ENCODE results near the gene MSX1. TPM values are rescaled to one million over a fixed set of nuclear protein-coding genes. Genes with fewer than 3 reads are reported as not detected.

MSX1 gene
- total RNA-seq, 3 donors from 2014 or later (not counting 1 experiment from before 2014, with no cell fraction given): not detected

- no peak overlapping the region for H3K27ac Mint-ChIP-seq
- intact Hi-C loops (cut with micrococcal nuclease): no loop called here
- no peaks in the 10 kb centered on the region for H3K36me3 Mint-ChIP-seq
- 100% methylated on average over 2 of the region's 4 CpGs for WGBS (ENCODE audit: insufficient coverage)
- H3K9me3 Mint-ChIP-seq: no peaks in the 10 kb centered on the region
- Histone ChIP-seq H3K4me1 (ENCODE audit: control insufficient read depth, insufficient read depth, low read length) (no peaks in the 10 kb centered on the region), H3K9me3 (ENCODE audit: control insufficient read depth, insufficient read depth, low read length) (no peaks in the 10 kb centered on the region), H3K36me3 (ENCODE audit: control insufficient read depth, insufficient read depth, low read length) (no peaks in the 10 kb centered on the region), H3K4me3 (ENCODE audit: low read length) (no peak overlapping the region), H3K27me3 (ENCODE audit: control insufficient read depth, insufficient read depth, low read length) (no peaks in the 10 kb centered on the region), H3K27ac (ENCODE audit: low read length) (no peak overlapping the region)
- no peak for ATAC-seq
- DNase-seq: no peak
- H3K4me1 Mint-ChIP-seq: peaks cover 0 to 6% of the 10 kb centered on the region in 2 donors
- peaks cover 15 to 18% of the 10 kb centered on the region in 2 donors for H3K27me3 Mint-ChIP-seq (ENCODE audit: low read depth in 2 of 2)
- H3K4me3 Mint-ChIP-seq: no peak overlapping the region
- TF ChIP-seq, protein P1, sequence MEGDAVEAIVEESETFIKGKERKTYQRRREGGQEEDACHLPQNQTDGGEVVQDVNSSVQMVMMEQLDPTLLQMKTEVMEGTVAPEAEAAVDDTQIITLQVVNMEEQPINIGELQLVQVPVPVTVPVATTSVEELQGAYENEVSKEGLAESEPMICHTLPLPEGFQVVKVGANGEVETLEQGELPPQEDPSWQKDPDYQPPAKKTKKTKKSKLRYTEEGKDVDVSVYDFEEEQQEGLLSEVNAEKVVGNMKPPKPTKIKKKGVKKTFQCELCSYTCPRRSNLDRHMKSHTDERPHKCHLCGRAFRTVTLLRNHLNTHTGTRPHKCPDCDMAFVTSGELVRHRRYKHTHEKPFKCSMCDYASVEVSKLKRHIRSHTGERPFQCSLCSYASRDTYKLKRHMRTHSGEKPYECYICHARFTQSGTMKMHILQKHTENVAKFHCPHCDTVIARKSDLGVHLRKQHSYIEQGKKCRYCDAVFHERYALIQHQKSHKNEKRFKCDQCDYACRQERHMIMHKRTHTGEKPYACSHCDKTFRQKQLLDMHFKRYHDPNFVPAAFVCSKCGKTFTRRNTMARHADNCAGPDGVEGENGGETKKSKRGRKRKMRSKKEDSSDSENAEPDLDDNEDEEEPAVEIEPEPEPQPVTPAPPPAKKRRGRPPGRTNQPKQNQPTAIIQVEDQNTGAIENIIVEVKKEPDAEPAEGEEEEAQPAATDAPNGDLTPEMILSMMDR (IDR thresholded peaks at IDR 0.05): no peak
These were observed 34.3 kb downstream of the MSX1 start for GRCh38 chr4:4893721-4894120.

- no peak for DNase-seq
- no peak overlapping the region for H3K4me3 ChIP-seq (ENCODE audit: low read length)
- Mint-ChIP-seq H3K4me3 (no peak overlapping the region), H3K4me1 (peaks cover 0 to 6% of the 10 kb centered on the region in 2 donors), H3K27me3 (ENCODE audit: low read depth in 2 of 2) (peaks cover 6 to 11% of the 10 kb centered on the region in 2 donors), H3K9me3 (no peaks in the 10 kb centered on the region), H3K36me3 (no peaks in the 10 kb centered on the region), H3K27ac (no peak overlapping the region)
- TF ChIP-seq, protein P1 (IDR thresholded peaks at IDR 0.05): no peak
- 87% methylated on average over 5 of the region's 5 CpGs for WGBS (ENCODE audit: insufficient coverage)
- intact Hi-C loops (cut with micrococcal nuclease): no loop called here
- H3K36me3 ChIP-seq (ENCODE audit: control insufficient read depth, insufficient read depth, low read length): no peaks in the 10 kb centered on the region
- no peaks in the 10 kb centered on the region for H3K9me3 ChIP-seq (ENCODE audit: control insufficient read depth, insufficient read depth, low read length)
- ATAC-seq: no peak
- H3K27ac ChIP-seq (ENCODE audit: low read length): no peak overlapping the region
- H3K27me3 ChIP-seq (ENCODE audit: control insufficient read depth, insufficient read depth, low read length): no peaks in the 10 kb centered on the region
- no peaks in the 10 kb centered on the region for H3K4me1 ChIP-seq (ENCODE audit: control insufficient read depth, insufficient read depth, low read length)
These were observed 39.9 kb downstream of the MSX1 start for GRCh38 chr4:4899202-4899925.

GRCh38 chr4:4901877-4902276, 42.4 kb downstream of the MSX1 start:
- no peaks in the 10 kb centered on the region for H3K9me3 ChIP-seq (ENCODE audit: control insufficient read depth, insufficient read depth, low read length)
- no peak for DNase-seq
- H3K9me3 Mint-ChIP-seq: no peaks in the 10 kb centered on the region
- H3K36me3 ChIP-seq (ENCODE audit: control insufficient read depth, insufficient read depth, low read length): no peaks in the 10 kb centered on the region
- no peaks in the 10 kb centered on the region for H3K4me1 ChIP-seq (ENCODE audit: control insufficient read depth, insufficient read depth, low read length)
- TF ChIP-seq, protein P1 (IDR thresholded peaks at IDR 0.05): no peak
- WGBS (ENCODE audit: insufficient coverage): 50% methylated on average over 1 of the region's 2 CpGs
- no peak overlapping the region for H3K4me3 ChIP-seq (ENCODE audit: low read length)
- no peak overlapping the region for H3K4me3 Mint-ChIP-seq
- no peaks in the 10 kb centered on the region for H3K36me3 Mint-ChIP-seq
- H3K27me3 Mint-ChIP-seq (ENCODE audit: low read depth in 2 of 2): peaks cover 25 to 26% of the 10 kb centered on the region in 2 donors
- no peaks in the 10 kb centered on the region for H3K27me3 ChIP-seq (ENCODE audit: control insufficient read depth, insufficient read depth, low read length)
- no peak overlapping the region for H3K27ac Mint-ChIP-seq
- intact Hi-C loops (cut with micrococcal nuclease): no loop called here
- ATAC-seq: no peak
- peaks cover 0 to 5% of the 10 kb centered on the region in 2 donors for H3K4me1 Mint-ChIP-seq
- no peak overlapping the region for H3K27ac ChIP-seq (ENCODE audit: low read length)

- Mint-ChIP-seq H3K9me3 (no peaks in the 10 kb centered on the region), H3K36me3 (no peaks in the 10 kb centered on the region), H3K4me1 (peaks cover 10 to 11% of the 10 kb centered on the region in 2 donors), H3K27me3 (ENCODE audit: low read depth in 2 of 2) (peaks cover 3 to 29% of the 10 kb centered on the region in 2 donors), H3K27ac (no peak overlapping the region), H3K4me3 (no peak overlapping the region)
- Histone ChIP-seq H3K9me3 (ENCODE audit: control insufficient read depth, insufficient read depth, low read length) (no peaks in the 10 kb centered on the region), H3K36me3 (ENCODE audit: control insufficient read depth, insufficient read depth, low read length) (no peaks in the 10 kb centered on the region), H3K27ac (ENCODE audit: low read length) (no peak overlapping the region), H3K4me1 (ENCODE audit: control insufficient read depth, insufficient read depth, low read length) (peaks cover 8% of the 10 kb centered on the region), H3K27me3 (ENCODE audit: control insufficient read depth, insufficient read depth, low read length) (no peaks in the 10 kb centered on the region), H3K4me3 (ENCODE audit: low read length) (no peak overlapping the region)
- ATAC-seq: no peak
- TF ChIP-seq, protein P1 (IDR thresholded peaks at IDR 0.05): no peak
- WGBS (ENCODE audit: insufficient coverage): 77% methylated on average over 2 of the region's 2 CpGs
- DNase-seq: no peak
- intact Hi-C loops (cut with micrococcal nuclease): no loop called here
These were observed 52.7 kb downstream of the MSX1 start for GRCh38 chr4:4912155-4912554.

All from natural killer cell (primary cell).